HepG2 (cell line): ENCODE results near the gene MED12L. TPM values are rescaled to one million over a fixed set of nuclear protein-coding genes. Genes with fewer than 3 reads are reported as not detected.

Experiments used
- ATAC-seq: fragments of 200-7000 bp; cut with Tn5 transposase; 3 replicates; pipeline ENCODE4 v1.9.1; 2020; ENCODE audit warnings: mild to moderate bottlenecking, moderate library complexity
- BruUV-seq: library from RNA; stranded (reverse); fragments of 400-500 nt; replicated peaks from 2 replicates; lab custom pipeline; 2021; lab: Mats Ljungman, UMichigan
- CTCF ChIA-PET: fragments of 300-600 bp; formaldehyde crosslinking; extraction: SDS; loops from one replicate; lab custom pipeline; 2021; ENCODE audit warnings: low total read pairs, inconsistent platforms, low intra/inter-chr PET ratio; lab: Yijun Ruan, JAX
- POLR2A ChIA-PET: fragments of 350-600 bp; sonication (Branson Sonifier 250); formaldehyde crosslinking; loops from one replicate; lab custom pipeline; 2020; ENCODE audit warnings: antibody characterized with exemption, inconsistent platforms; lab: Yijun Ruan, JAX
- DNase-seq: peaks from one replicate; pipeline ENCODE4 v3.0.0-alpha.2; 2015; ENCODE audit warnings: low spot score
- FAIRE-seq: peaks from 3 replicates; lab custom pipeline; 2011; peaks lifted over from hg19 to GRCh38; lab: Jason Lieb, UNC
- H2AFZ ChIP-seq: one replicate; pipeline ENCODE4 v1.6.1; 2011; ENCODE audit warnings: low read length, inconsistent platforms
- H3K27ac ChIP-seq: fragments of 300-600 bp; 3 replicates; pipeline ENCODE4 v1.8.0; 2011; ENCODE audit warnings: mixed run types, mild to moderate bottlenecking, mixed read lengths, low read length, inconsistent platforms; ENCODE audit not compliant: insufficient read depth; ENCODE audit errors: extremely low read length
- H3K27me3 ChIP-seq, 2 experiments: fragments of 200-600 bp in 1 of 2; 2 replicates in 1 of 2; 3 replicates in 1 of 2; pipeline versions ENCODE4 v1.6.0 to v1.8.0; 2011; ENCODE audit warnings: low read length in 2 of 2, mild to moderate bottlenecking in 2 of 2, moderate library complexity in 2 of 2, inconsistent platforms in 1 of 2; ENCODE audit not compliant: insufficient read depth in 2 of 2, control insufficient read depth in 1 of 2
- H3K36me3 ChIP-seq, 2 experiments: fragments of 200-600 bp in 1 of 2; replicated peaks in 1 of 2; 2 replicates in 1 of 2; 3 replicates in 1 of 2; pipeline versions ENCODE4 v1.5.1 to v1.8.0; 2011; ENCODE audit warnings: low read length in 2 of 2, inconsistent platforms in 1 of 2; ENCODE audit not compliant: insufficient read depth in 2 of 2, control insufficient read depth in 1 of 2
- H3K4me1 ChIP-seq: 2 replicates; pipeline ENCODE4 v1.5.1; 2012; ENCODE audit warnings: low read length, inconsistent platforms; ENCODE audit not compliant: insufficient read depth
- H3K4me2 ChIP-seq: 2 replicates; pipeline ENCODE4 v1.6.0; 2011; ENCODE audit warnings: low read depth, low read length, inconsistent platforms
- H3K4me3 ChIP-seq, 3 experiments: fragments of 200-600 bp in 1 of 3; sonication (generic), shearing (Covaris generic) in 1 of 3; replicated peaks in 1 of 3; 2 replicates each; pipeline ENCODE4 v1.5.1; 2011 to 2016; ENCODE audit warnings: low read length in 3 of 3, inconsistent platforms in 2 of 3, low read depth in 2 of 3, mild to moderate bottlenecking in 2 of 3, control low read depth in 1 of 3, mixed read lengths in 1 of 3; ENCODE audit not compliant: insufficient read depth in 1 of 3
- H3K79me2 ChIP-seq: one replicate; pipeline ENCODE4 v1.6.1; 2011; ENCODE audit warnings: low read length, inconsistent platforms; ENCODE audit not compliant: insufficient read depth
- H3K9ac ChIP-seq: 2 replicates; pipeline ENCODE4 v1.6.0; 2011; ENCODE audit warnings: mild to moderate bottlenecking, low read depth, low read length, inconsistent platforms; ENCODE audit not compliant: insufficient read depth
- H3K9me3 ChIP-seq: 2 replicates; pipeline ENCODE4 v1.5.1; 2012; ENCODE audit warnings: mild to moderate bottlenecking, low read length
- H4K20me1 ChIP-seq: 2 replicates; pipeline ENCODE4 v1.6.0; 2011; ENCODE audit warnings: inconsistent platforms, mild to moderate bottlenecking, low read length, moderate library complexity; ENCODE audit not compliant: insufficient read depth
- HNRNPK ChIP-seq: fragments of 200-400 bp; formaldehyde crosslinking; IDR thresholded peaks from 2 replicates; pipeline ENCODE4 v1.6.1; 2018; ENCODE audit warnings: low read length, low read depth, moderate library complexity, mild to moderate bottlenecking; ENCODE audit not compliant: poor library complexity, severe bottlenecking
- MAFK ChIP-seq, 2 experiments: IDR thresholded peaks in 1 of 2; conservative IDR thresholded peaks in 1 of 2; 2 replicates each; pipeline ENCODE4 v1.6.1; 2011; ENCODE audit warnings: improper control_type of control experiment in 2 of 2, low read length in 2 of 2
- PTBP1 ChIP-seq: fragments of 200-400 bp; formaldehyde crosslinking; IDR thresholded peaks from 2 replicates; pipeline ENCODE4 v1.6.1; 2018; ENCODE audit warnings: low read length, low read depth; ENCODE audit not compliant: poor library complexity, severe bottlenecking
- ZNF367 ChIP-seq: sonication (generic); formaldehyde crosslinking; IDR thresholded peaks from 2 replicates; pipeline ENCODE4 v1.4.0; 2020; ENCODE audit warnings: missing genetic modification reagents, borderline replicate concordance
- ZNF431 ChIP-seq: sonication (generic); formaldehyde crosslinking; IDR thresholded peaks from 2 replicates; pipeline ENCODE4 v1.9.0; 2022; ENCODE audit warnings: missing genetic modification reagents, low read depth, mild to moderate bottlenecking, borderline replicate concordance
- WGBS: methylation state at CpG from one replicate; pipeline ENCODE4 v1.1.6; 2017; ENCODE audit warnings: low lambda C conversion rate; 5-methylcytosine and 5-hydroxymethylcytosine counted together
- in situ Hi-C: cut with HindIII; loops from 2 replicates; pipeline ENCODE4 v1.10.0; 2017; ENCODE audit warnings: low pct_unique_long_range_greater_than_20kb; ENCODE audit not compliant: extremely low pct_ligation_motif_present
- intact Hi-C: fragments of 100-400 bp; cut with micrococcal nuclease; formaldehyde crosslinking; loops from one replicate; pipeline ENCODE4 v1.10.0; 2022; ENCODE audit not compliant: unreplicated experiment
- polyA plus RNA-seq, 8 experiments: library from polyadenylated mRNA; depleted of rRNA in 3 of 8; stranded (reverse) in 7 of 8; unstranded in 1 of 8; fragments of >200 nt; fragmentation: Illumina TruSeq in 4 of 8; extraction: Trizol in 4 of 8; gene quantifications; 2 replicates each; pipeline versions ENCODE4 v1.2.1 to v1.2.3, GENCODE V29; 2011 to 2016; ENCODE audit warnings: low read depth in 4 of 8, missing spikeins in 1 of 8, mixed read lengths in 1 of 8; ENCODE audit not compliant: insufficient read depth in 1 of 8
- total RNA-seq, 5 experiments: library from RNA; depleted of rRNA; stranded (reverse); fragments of >200 nt; fragmentation: Illumina TruSeq; extraction: Trizol; gene quantifications; 2 replicates each; pipeline ENCODE4 v1.2.3, GENCODE V29; 2016; ENCODE audit warnings: low read depth in 1 of 5

MED12L gene
- total and polyA plus RNA-seq, 2 of the 13 experiments (the other 11 are each of a cell fraction or from before 2014, with no cell fraction given): 0.07 to 0.64 TPM

GRCh38 chr3:151299006-151299405 lies 213.5 kb downstream of the MED12L start:
- TF ChIP-seq ZNF367 (CRISPR knock-in tag): no peak
- TF ChIP-seq ZNF431 (CRISPR knock-in tag): no peak
- TF ChIP-seq HNRNPK: peak; percentile 33
- H3K27me3 ChIP-seq: no peaks in the 10 kb centered on the region
- POLR2A ChIA-PET: no interaction called here
- intact Hi-C loops (no loop called here), in situ Hi-C loops (no loop called here)
- BruUV-seq: no TSS peak
- H3K9me3 ChIP-seq: no peaks in the 10 kb centered on the region
- WGBS: 23% methylated on average over 2 of the region's 2 CpGs
- no peaks in the 10 kb centered on the region for H3K36me3 ChIP-seq
- no peaks in the 10 kb centered on the region for H3K79me2 ChIP-seq
- H4K20me1 ChIP-seq: no peaks in the 10 kb centered on the region
- ATAC-seq (no peak), FAIRE-seq (no peak), DNase-seq (no peak)
- H3K27ac ChIP-seq: no peak overlapping the region
- no peak overlapping the region for H2AFZ ChIP-seq
- CTCF ChIA-PET: no interaction called here
- H3K4me1 ChIP-seq: no peaks in the 10 kb centered on the region
- H3K9ac ChIP-seq: no peak overlapping the region
- H3K4me3 ChIP-seq: no peak overlapping the region
- H3K4me2 ChIP-seq: no peak overlapping the region

DNA sequence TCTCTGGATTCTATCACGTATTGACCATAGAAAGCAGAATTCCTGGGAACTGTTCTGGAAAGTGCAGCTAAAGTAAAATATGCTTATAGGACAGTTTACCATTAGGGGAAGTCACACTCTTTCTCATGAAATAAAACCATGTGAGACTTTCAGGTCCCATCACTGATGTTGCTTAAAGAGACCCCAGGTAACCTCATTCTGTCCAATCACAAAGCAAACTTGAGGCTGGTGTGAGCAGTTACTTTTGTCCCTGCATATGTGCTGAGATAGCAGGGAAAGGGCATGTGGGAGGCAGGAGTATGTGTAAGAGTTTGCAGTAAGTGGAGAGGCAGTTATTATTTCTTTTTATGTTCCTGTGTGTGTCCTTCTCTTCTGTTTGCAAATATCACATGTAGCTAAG lies 215.1 kb downstream of the MED12L start:
- in situ Hi-C loops: no loop called here
- Histone ChIP-seq H3K36me3 (no peaks in the 10 kb centered on the region), H3K27ac (no peak overlapping the region)

More for the DNA sequence above, 215.1 kb downstream of the MED12L start:
- FAIRE-seq (no peak), ATAC-seq (no peak), DNase-seq (no peak)
- peaks cover 10% of the 10 kb centered on the region for H3K4me1 ChIP-seq
- H2AFZ ChIP-seq: no peak overlapping the region
- H3K79me2 ChIP-seq: no peaks in the 10 kb centered on the region
- POLR2A ChIA-PET: no interaction called here
- CTCF ChIA-PET: no interaction called here
- no peak overlapping the region for H3K4me3 ChIP-seq
- TF ChIP-seq MAFK (conservative IDR thresholded peaks at IDR 0.05 in 1 of 2, IDR thresholded peaks at IDR 0.05 in 1 of 2; ENCODE audit: low read length in 2 of 2) (peak; percentile 21 to 26; a peak in 2 of 4 replicates), PTBP1 (no peak)
- BruUV-seq: no TSS peak
- no peak overlapping the region for H3K4me2 ChIP-seq
- H3K9ac ChIP-seq: no peak overlapping the region
- no peaks in the 10 kb centered on the region for H4K20me1 ChIP-seq
- intact Hi-C loops: no loop called here
- no peaks in the 10 kb centered on the region for H3K27me3 ChIP-seq
- WGBS: 40% methylated on average over 1 of the region's 1 CpG
- H3K9me3 ChIP-seq: no peaks in the 10 kb centered on the region
